Measurements from ENCODE around the gene ALPI.
"Not testable (repeated sequence)": the region's sequence is repeated elsewhere in the genome, so short reads cannot be mapped to it uniquely, and the experiment has no call there.

GRCh38 chr2:232442431-232442830 is 13.5 kb upstream of the ALPI start:
- TF ChIP-seq ZBTB11 (CRISPR knock-in tag; IDR thresholded peaks at IDR 0.05); PCBP1 (IDR thresholded peaks at IDR 0.05; ENCODE audit: low read depth, low read length, poor library complexity, severe bottlenecking); FOXJ3 (CRISPR knock-in tag; IDR thresholded peaks at IDR 0.05); ZFP36 (IDR thresholded peaks at IDR 0.05; ENCODE audit: low read depth, low read length, partially characterized antibody); CTCF (IDR thresholded peaks at IDR 0.05 in 2 of 3, conservative IDR thresholded peaks at IDR 0.05 in 1 of 3; ENCODE audit: insufficient read depth in 2 of 3, low read depth in 1 of 3, low read length in 3 of 3); CAMTA2 (CRISPR knock-in tag; conservative IDR thresholded peaks at IDR 0.05); TEAD4 (IDR thresholded peaks at IDR 0.05; ENCODE audit: low read length); TEAD4 (CRISPR knock-in tag; IDR thresholded peaks at IDR 0.05; ENCODE audit: borderline replicate concordance); CREB3L1 (IDR thresholded peaks at IDR 0.05; ENCODE audit: borderline replicate concordance, low read depth); EGR1 (conservative IDR thresholded peaks at IDR 0.05); HNRNPUL1 (IDR thresholded peaks at IDR 0.05; ENCODE audit: low read length); CBFB (CRISPR knock-in tag; IDR thresholded peaks at IDR 0.05): not testable (repeated sequence)

All from K562 (cell line).